ENCODE results near the gene SLC2A10. TPM values are rescaled to one million over a fixed set of nuclear protein-coding genes. Genes with fewer than 3 reads are reported as not detected.

Gene SLC2A10
- total RNA-seq, 1 experiment from 2014 or later = 0.05 TPM

DNA sequence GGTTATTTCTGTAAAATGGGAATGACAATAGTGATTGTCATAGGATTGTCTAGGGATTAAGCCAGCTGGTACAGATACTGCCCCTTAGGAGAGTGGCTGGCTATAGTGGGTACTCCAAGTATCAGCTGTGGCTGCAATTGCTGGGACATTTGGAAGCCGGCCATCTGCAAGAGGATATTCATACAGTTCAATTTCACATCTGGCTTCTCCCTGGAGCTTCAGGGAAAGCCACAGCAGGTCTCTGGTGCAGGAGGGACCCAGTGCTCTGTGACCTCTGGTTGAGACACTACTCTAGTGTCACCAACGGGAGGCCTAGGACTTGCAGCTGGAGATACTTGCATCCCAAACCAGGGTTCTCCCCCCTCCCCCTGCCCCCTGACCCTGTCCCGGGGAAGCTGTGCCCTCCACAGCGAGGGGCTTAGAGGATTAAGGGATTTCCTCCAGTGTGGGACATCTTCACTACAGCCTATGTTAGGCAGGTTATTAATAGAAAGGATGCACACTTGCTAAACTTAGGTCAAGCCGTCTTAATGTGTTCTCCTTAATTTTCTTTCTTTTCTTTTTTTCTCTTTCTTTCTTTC, 2.7 kb downstream of the SLC2A10 start:
- Histone ChIP-seq H3K36me3 (ENCODE audit: control insufficient read depth in 1 of 2, insufficient read depth in 2 of 2, low read length in 2 of 2) (no peaks in the 10 kb centered on the region), H2AFZ (ENCODE audit: low read depth, low read length, poor library complexity, severe bottlenecking) (no peak overlapping the region), H3K9ac (ENCODE audit: low read length) (no peak overlapping the region), H3K4me2 (ENCODE audit: low read length) (no peak overlapping the region), H3K4me3 (replicated peaks in 1 of 2; ENCODE audit: low read depth in 1 of 2, low read length in 2 of 2) (no peak overlapping the region), H3K27ac (ENCODE audit: low read depth, low read length) (no peak overlapping the region), H3K4me1 (ENCODE audit: control insufficient read depth in 1 of 2, insufficient read depth in 2 of 2, low read length in 2 of 2) (peaks cover 7 to 10% of the 10 kb centered on the region in 2 experiments; a peak in 3 of 4 replicates), H3K27me3 (ENCODE audit: insufficient read depth, low read length) (no peaks in the 10 kb centered on the region), H4K20me1 (ENCODE audit: insufficient read depth) (no peaks in the 10 kb centered on the region), H3K9me3 (ENCODE audit: control insufficient read depth in 1 of 2, insufficient read depth in 1 of 2, low read depth in 1 of 2, low read length in 2 of 2) (no peaks in the 10 kb centered on the region; a peak in 1 of 4 replicates), H3K9me2 (ENCODE audit: insufficient read depth) (no peaks in the 10 kb centered on the region), H3K79me2 (ENCODE audit: insufficient read depth, low read length) (no peaks in the 10 kb centered on the region)
- RAD21 ChIA-PET (ENCODE audit: low non-redundant PET in 1 of 2, low total read pairs in 2 of 2, uncharacterized antibody in 2 of 2, unreplicated experiment in 2 of 2) = no interaction called here
- no TSS peak for BruUV-seq (replicated peaks)
- CTCF ChIA-PET = interaction anchor here (1.3 kb wide), 1 partner anchor 29 kb away, joined by 3 read pairs; no protein-coding TSS in a partner anchor
- TF ChIP-seq ZNF274 (IDR thresholded peaks at IDR 0.05; ENCODE audit: low read depth, low read length) (no peak), FOSL1 (IDR thresholded peaks at IDR 0.05; ENCODE audit: low read depth) (no peak), CEBPB (IDR thresholded peaks at IDR 0.05; ENCODE audit: low read depth) (no peak), YY1 (IDR thresholded peaks at IDR 0.05; ENCODE audit: extremely low read depth, insufficient replicate concordance, low read depth, low read length) (no peak)
- DNase-seq (ENCODE audit: low read depth, low spot score) = no peak
- POLR2A ChIA-PET = no interaction called here
- intact Hi-C loops (cut with micrococcal nuclease) = no loop called here
- no peak for ATAC-seq

DNA sequence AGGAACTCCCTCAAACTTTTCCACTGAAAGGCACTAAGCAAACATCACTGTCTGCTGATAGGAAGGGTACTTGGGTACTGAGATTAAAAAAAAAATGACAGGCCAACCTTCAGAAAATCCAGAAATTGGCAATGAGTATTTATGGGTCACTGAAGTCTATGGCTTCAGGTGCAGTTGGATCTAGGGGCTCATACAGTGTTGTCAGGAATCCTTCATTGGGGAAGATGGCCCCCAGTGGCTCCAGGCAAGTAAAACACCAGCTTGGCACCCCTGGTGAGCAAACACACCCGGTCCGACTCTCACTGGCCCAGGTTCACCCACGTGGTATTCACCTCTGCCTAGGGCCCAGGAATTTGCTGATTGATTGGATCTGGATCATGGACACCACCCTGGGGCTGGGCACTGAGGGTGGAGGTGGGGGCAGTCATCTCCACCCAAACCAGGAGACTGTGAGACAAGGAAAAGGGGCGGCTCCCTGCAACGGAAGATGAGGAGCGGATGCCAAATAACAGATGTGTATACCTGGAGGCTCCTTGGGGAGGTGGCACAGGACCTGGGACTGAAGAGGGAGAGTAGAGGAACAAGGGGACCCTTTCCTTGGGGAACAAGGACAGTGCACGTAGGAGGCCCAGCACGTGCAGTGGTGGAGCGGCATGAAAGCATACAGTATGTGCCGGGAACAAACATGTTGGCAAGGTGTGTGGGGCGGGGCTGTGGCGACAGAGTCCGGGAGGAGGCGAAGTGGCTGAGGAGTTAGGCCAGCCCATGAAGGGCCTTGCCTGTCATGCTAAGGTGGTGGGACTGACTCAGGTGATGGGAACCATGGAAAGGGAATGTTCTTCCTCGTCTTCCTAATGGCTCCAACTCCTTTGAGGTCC, 4.7 kb downstream of the SLC2A10 start:
- no peak for TF ChIP-seq TCF7L2 (IDR thresholded peaks at IDR 0.05; ENCODE audit: borderline replicate concordance, extremely low read depth, insufficient read depth, insufficient read length)
- TF ChIP-seq EZH2phosphoT487 (IDR thresholded peaks at IDR 0.05; ENCODE audit: borderline replicate concordance) = no peak
- no peak for TF ChIP-seq POLR2A (IDR thresholded peaks at IDR 0.05; ENCODE audit: borderline replicate concordance, extremely low read depth, insufficient read depth, insufficient read length)
- TF ChIP-seq JUND (IDR thresholded peaks at IDR 0.05) = no peak
- no peak for TF ChIP-seq ZNF274 (IDR thresholded peaks at IDR 0.05; ENCODE audit: low read depth, low read length)
- no peak for TF ChIP-seq ELF1 (IDR thresholded peaks at IDR 0.05; ENCODE audit: borderline replicate concordance, low read depth)
- TF ChIP-seq SP1 (IDR thresholded peaks at IDR 0.05; ENCODE audit: low read depth) = no peak
- TF ChIP-seq EZH2 (IDR thresholded peaks at IDR 0.05) = no peak
- no peak for TF ChIP-seq RAD21 (IDR thresholded peaks at IDR 0.05; ENCODE audit: low read depth)
- no peak for TF ChIP-seq EGR1 (IDR thresholded peaks at IDR 0.05; ENCODE audit: low read depth)
- no peak for TF ChIP-seq POLR2AphosphoS5 (IDR thresholded peaks at IDR 0.05; ENCODE audit: low read depth, low read length)
- no peak for TF ChIP-seq ZFX (IDR thresholded peaks at IDR 0.05)
- no peak for TF ChIP-seq CBX3 (IDR thresholded peaks at IDR 0.05; ENCODE audit: low read depth)
- TF ChIP-seq, protein P1, sequence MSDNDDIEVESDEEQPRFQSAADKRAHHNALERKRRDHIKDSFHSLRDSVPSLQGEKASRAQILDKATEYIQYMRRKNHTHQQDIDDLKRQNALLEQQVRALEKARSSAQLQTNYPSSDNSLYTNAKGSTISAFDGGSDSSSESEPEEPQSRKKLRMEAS (IDR thresholded peaks at IDR 0.05) = no peak
- TF ChIP-seq, protein P2, sequence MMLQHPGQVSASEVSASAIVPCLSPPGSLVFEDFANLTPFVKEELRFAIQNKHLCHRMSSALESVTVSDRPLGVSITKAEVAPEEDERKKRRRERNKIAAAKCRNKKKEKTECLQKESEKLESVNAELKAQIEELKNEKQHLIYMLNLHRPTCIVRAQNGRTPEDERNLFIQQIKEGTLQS (IDR thresholded peaks at IDR 0.05) = no peak
- H2AFZ ChIP-seq (ENCODE audit: low read depth, low read length, poor library complexity, severe bottlenecking) = no peak overlapping the region
- no peaks in the 10 kb centered on the region for H3K27me3 ChIP-seq (ENCODE audit: insufficient read depth, low read length)
- no peaks in the 10 kb centered on the region for H3K79me2 ChIP-seq (ENCODE audit: insufficient read depth, low read length)
- DNase-seq (ENCODE audit: low read depth, low spot score) = no peak
- ATAC-seq = no peak
- no peak overlapping the region for H3K4me3 ChIP-seq (replicated peaks in 1 of 2; ENCODE audit: low read depth in 1 of 2, low read length in 2 of 2)
- POLR2A ChIA-PET = no interaction called here
- H3K4me2 ChIP-seq (ENCODE audit: low read length) = no peak overlapping the region
- no TSS peak for BruUV-seq (replicated peaks)
- no peaks in the 10 kb centered on the region for H3K9me3 ChIP-seq (ENCODE audit: control insufficient read depth in 1 of 2, insufficient read depth in 1 of 2, low read depth in 1 of 2, low read length in 2 of 2)
- H4K20me1 ChIP-seq (ENCODE audit: insufficient read depth) = no peaks in the 10 kb centered on the region
- no peaks in the 10 kb centered on the region for H3K36me3 ChIP-seq (ENCODE audit: control insufficient read depth in 1 of 2, insufficient read depth in 2 of 2, low read length in 2 of 2)
- H3K9me2 ChIP-seq (ENCODE audit: insufficient read depth) = no peaks in the 10 kb centered on the region
- no peak overlapping the region for H3K27ac ChIP-seq (ENCODE audit: low read depth, low read length)
- CTCF ChIA-PET = no interaction called here
- no peak overlapping the region for H3K9ac ChIP-seq (ENCODE audit: low read length)
- RAD21 ChIA-PET (ENCODE audit: low non-redundant PET in 1 of 2, low total read pairs in 2 of 2, uncharacterized antibody in 2 of 2, unreplicated experiment in 2 of 2) = no interaction called here
- intact Hi-C loops (cut with micrococcal nuclease) = no loop called here
- H3K4me1 ChIP-seq (ENCODE audit: control insufficient read depth in 1 of 2, insufficient read depth in 2 of 2, low read length in 2 of 2) = peaks cover 7 to 10% of the 10 kb centered on the region in 2 experiments; a peak in 3 of 4 replicates
